GM12878 (cell line): ENCODE results near the gene TNIP1.

Source experiments
- SKIL ChIP-seq: fragments of 450-650 bp; IDR thresholded peaks from 2 replicates; pipeline ENCODE4 v1.6.1; 2017; ENCODE audit warnings: mild to moderate bottlenecking, low read depth, inconsistent platforms; ENCODE audit not compliant: poor library complexity, severe bottlenecking
- TF ChIP-seq, protein P1 (sequence below): fragments of 450-650 bp; IDR thresholded peaks from 2 replicates; pipeline ENCODE4 v1.6.1; 2017; ENCODE audit warnings: antibody characterized with exemption, mild to moderate bottlenecking, moderate library complexity

DNA sequence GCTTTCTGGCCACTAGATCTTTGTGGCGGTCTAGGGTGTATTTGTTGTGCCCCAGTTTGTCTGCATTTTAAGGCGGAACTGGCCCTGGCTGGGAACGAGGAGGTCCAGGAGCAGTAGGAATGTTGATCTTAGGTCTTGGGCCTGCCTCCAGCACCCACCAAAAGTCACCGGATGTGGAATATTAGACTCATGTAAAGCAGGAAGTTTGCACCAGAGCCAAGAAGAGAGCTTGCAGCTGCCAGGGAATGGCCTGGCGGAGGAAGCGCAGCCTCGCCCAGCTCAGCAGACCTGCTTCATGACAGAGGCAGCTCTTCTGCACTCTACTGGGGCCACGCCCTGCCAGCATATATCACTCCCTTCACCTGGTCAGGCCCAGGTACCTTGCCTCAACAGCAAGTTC lies 57.2 kb downstream of the TNIP1 start:
- TF ChIP-seq SKIL: no peak
- TF ChIP-seq, protein P1, sequence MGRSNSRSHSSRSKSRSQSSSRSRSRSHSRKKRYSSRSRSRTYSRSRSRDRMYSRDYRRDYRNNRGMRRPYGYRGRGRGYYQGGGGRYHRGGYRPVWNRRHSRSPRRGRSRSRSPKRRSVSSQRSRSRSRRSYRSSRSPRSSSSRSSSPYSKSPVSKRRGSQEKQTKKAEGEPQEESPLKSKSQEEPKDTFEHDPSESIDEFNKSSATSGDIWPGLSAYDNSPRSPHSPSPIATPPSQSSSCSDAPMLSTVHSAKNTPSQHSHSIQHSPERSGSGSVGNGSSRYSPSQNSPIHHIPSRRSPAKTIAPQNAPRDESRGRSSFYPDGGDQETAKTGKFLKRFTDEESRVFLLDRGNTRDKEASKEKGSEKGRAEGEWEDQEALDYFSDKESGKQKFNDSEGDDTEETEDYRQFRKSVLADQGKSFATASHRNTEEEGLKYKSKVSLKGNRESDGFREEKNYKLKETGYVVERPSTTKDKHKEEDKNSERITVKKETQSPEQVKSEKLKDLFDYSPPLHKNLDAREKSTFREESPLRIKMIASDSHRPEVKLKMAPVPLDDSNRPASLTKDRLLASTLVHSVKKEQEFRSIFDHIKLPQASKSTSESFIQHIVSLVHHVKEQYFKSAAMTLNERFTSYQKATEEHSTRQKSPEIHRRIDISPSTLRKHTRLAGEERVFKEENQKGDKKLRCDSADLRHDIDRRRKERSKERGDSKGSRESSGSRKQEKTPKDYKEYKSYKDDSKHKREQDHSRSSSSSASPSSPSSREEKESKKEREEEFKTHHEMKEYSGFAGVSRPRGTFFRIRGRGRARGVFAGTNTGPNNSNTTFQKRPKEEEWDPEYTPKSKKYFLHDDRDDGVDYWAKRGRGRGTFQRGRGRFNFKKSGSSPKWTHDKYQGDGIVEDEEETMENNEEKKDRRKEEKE: no peak
